Peyer's patch (tissue), 4 donors: ENCODE results near the gene PTGER3.

Experiments used
- POLR2A ChIP-seq, 2 donors: fragments of 450-650 bp; IDR thresholded peaks; one replicate each; pipeline ENCODE4 v1.5.1; 2017; ENCODE audit warnings: antibody characterized with exemption in 2 of 2, mild to moderate bottlenecking in 2 of 2, moderate library complexity in 2 of 2
- TF ChIP-seq, protein P1 (sequence below), 6 experiments: fragments of 450-650 bp in 4 of 6; fragments of 200-600 bp in 2 of 6; sonication (generic) in 1 of 6; IDR thresholded peaks; one replicate each; pipeline ENCODE4 v1.5.1; 2017 to 2019; ENCODE audit warnings: antibody characterized with exemption in 6 of 6, mild to moderate bottlenecking in 3 of 6, moderate library complexity in 1 of 6

DNA sequence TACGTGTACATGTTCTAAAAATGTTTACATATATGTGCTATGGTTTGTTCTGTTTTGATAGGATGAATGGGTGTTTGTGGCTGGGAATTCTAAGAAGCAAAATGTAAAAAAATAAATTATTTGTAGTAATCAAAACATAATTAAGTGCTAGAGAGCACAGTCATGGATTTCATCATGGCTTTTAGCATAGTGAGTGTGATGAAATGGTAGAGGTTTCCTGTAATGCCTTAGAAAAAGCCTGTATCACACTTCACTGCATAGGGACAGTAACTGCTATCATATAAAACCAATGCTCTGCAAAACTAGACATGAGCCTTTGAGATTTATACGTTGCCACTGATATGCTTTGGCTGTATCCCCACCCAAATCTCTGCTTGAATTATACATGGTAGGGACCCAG is 99.8 kb downstream of the PTGER3 start:
- TF ChIP-seq, protein P1, sequence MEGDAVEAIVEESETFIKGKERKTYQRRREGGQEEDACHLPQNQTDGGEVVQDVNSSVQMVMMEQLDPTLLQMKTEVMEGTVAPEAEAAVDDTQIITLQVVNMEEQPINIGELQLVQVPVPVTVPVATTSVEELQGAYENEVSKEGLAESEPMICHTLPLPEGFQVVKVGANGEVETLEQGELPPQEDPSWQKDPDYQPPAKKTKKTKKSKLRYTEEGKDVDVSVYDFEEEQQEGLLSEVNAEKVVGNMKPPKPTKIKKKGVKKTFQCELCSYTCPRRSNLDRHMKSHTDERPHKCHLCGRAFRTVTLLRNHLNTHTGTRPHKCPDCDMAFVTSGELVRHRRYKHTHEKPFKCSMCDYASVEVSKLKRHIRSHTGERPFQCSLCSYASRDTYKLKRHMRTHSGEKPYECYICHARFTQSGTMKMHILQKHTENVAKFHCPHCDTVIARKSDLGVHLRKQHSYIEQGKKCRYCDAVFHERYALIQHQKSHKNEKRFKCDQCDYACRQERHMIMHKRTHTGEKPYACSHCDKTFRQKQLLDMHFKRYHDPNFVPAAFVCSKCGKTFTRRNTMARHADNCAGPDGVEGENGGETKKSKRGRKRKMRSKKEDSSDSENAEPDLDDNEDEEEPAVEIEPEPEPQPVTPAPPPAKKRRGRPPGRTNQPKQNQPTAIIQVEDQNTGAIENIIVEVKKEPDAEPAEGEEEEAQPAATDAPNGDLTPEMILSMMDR (IDR thresholded peaks at IDR 0.05): no peak
- no peak for TF ChIP-seq POLR2A (IDR thresholded peaks at IDR 0.05)
